GM21786 (cell line): Measurements from ENCODE around the gene TMEFF1.

Experiments used
- ATAC-seq: cut with Tn5 transposase; IDR thresholded peaks from one replicate; pipeline ENCODE4 v1.9.1; 2021; ENCODE audit not compliant: unreplicated experiment

The TMEFF1 gene

DNA sequence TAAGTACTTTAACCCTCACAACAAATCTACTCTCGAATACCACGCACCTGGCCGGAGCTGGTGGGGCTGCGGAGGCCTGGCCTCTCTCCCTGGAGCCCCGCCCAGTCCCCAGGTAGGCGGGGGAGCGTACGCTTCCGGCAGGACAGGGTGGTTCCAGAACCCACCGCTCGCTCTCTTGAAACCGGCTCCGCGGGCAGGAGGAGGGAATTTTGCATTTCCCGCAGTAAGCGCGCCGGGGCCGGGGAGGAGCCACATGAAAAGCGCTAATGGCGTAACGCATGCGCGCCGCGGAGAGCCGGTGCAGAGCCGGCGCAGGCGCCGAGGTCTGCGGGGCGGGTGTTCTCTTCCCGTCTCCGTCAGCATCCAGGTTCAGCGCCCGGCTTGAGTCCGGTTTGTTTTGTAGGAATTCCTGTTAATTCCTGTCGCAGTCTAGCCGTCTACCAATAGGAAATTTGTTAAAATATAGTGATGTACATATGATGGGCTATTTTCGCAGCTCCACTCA lies 125.7 kb downstream of the TMEFF1 start:
- peak; percentile 67 for ATAC-seq

DNA sequence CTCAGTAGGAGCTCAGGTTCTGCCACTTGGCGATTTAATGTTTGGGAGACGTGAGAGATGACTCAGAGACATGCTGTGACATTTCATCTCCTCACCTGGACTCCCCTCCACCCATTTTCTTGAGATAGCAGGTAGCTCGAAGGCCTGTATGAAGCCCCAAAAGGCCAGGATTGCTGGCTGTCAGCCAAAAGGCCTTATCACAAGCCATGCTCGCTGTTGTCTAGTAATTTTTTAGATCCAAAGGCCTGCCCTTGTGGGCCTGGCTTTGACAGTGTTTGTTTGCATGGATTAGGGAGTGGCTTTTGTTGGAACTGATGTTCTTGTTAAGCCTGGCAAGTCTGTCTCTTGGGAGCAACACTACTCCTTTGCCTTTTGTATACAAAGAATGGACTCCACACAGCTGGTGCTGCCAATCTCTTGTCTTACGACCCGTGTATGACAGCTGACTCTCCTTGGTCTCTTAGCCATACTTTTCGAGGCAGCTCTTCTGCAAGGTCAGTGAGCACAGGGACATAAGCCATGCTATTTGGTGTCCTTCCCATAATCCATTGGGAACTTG lies 127.7 kb downstream of the TMEFF1 start:
- ATAC-seq = no peak

- peak; percentile 60 for ATAC-seq
Measured at GRCh38 chr9:100601216-100601615, 128.3 kb downstream of the TMEFF1 start.

DNA sequence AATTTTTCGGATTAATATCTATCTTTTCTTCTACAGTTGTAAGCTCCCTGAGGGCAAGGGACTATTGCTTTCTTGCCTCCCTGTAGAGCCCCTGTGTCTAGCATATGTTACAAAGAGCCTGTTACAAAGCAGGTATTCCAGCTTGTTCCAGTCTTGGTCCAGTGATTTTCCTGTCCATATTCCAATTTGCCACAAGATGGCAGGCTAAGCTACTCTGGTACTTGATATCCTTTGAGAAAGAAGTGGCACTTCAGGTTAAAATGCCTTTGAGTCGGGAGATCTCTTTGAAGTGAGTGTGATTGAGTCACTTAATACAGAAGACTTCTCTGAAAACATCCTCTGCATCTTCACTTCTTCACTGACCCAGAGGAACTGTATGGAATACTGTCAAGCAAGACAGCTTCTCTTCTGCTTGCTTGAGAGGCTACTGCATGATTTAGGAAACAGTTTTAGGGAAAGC lies 129.4 kb downstream of the TMEFF1 start:
- ATAC-seq = no peak

DNA sequence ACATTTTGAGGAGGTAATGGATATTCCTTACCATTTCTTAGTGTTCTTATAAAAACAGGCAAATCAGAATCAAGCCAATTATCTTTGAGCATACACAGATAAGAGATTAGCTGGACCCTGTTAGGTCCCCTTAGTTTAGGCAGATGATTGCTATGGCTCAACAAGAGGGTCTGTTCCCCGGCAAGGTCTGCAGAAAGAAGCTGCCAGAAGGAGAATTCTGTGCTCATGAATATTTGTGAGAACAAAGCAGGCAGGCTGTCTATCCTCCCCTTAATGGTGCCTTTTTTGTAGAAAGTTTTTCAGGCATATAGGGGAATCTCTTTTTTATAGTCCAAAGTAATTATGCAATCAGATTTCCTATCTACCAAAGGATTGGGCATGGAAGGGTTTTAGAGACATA lies 132.5 kb downstream of the TMEFF1 start:
- no peak for ATAC-seq

DNA sequence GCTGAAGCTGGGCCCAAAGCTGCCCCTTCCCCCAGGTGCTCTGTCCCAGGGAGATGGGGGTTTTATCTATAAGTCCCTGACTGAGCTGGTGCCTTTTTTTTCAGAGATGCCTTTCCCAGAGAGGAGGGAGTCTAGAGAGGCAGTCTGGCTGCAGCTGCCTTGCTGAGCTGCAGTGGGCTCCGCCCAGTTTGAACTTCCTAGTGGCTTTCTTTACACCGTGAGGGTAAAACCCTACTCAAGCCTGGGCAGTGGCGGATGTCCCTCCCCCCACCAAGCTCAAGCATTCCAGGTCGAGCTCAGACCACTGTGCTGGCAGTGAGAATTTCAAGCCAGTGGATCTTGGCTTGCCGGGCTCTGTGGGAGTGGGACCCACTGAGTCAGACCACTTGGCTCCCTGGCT lies 146.2 kb downstream of the TMEFF1 start:
- no peak for ATAC-seq

DNA sequence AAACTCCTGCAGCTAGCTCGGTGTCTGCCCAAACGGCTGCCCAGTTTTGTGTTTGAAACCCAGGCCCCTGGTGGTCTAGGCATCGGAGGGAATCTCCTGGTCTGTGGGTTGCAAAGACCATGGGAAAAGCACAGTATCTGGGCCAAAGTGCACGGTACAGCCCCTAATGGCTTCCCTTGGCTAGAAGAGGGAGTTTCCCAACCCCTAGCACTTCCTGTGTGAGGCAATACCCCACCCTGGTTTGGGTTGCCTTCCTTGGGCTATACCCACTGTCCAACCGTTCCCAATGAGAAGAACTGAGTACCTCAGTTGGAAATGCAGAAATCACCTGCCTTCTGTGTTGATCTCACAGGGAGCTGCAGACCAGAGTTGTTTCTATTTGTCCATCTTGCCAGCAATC lies 146.7 kb downstream of the TMEFF1 start:
- ATAC-seq = no peak

DNA sequence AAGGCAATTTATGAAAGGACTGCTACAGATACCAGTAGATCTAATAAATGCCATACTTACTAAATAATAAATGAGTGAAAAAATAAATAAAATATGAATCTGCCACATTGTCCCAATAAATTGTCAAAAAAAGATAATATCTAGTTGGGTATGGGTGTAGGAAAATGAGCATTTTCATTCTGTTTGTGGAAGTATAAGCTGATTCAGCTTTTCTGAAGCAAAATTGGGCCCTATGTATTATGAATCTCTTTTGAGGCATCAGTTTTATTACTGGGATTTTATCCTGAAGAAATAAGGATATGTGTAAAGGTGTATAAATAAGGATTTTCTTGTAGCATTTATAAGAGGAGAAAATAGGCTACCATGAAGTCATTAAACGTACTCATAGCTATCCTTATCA lies 151.0 kb downstream of the TMEFF1 start:
- no peak for ATAC-seq

DNA sequence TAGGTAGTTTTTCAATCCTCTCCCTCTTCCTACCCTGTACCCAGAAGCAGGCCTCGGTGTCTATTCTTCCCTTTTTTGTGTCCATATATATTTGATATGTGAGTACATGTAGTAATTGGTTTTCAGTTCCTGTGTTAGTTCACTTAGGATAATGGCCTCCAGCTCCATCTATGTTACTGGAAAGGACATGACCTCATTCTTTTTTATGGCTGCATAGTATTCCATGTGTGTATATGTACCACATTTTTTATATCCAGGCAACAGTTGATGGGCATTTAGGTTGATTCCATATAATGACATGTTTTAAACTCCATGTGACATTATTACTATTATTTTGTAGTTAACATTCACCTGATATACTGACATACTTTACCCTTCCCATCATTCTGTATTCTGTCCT lies 154.0 kb downstream of the TMEFF1 start:
- ATAC-seq = no peak
